H9 (cell line): Measurements from ENCODE around the gene WDR73. TPM values are rescaled to one million over a fixed set of nuclear protein-coding genes. Genes with fewer than 3 reads are reported as not detected.

Source experiments
- DNase-seq: peaks from one replicate; pipeline ENCODE4 v3.0.0-alpha.2; 2017
- H2AFZ ChIP-seq: one replicate; pipeline ENCODE4 v1.6.1; 2013; ENCODE audit warnings: mild to moderate bottlenecking, low read length, control low read depth, moderate library complexity
- H2AK5ac ChIP-seq: 2 replicates; pipeline ENCODE4 v1.6.1; 2013; ENCODE audit warnings: low read length, control low read depth, mixed read lengths; ENCODE audit not compliant: insufficient read length
- H2BK120ac ChIP-seq: one replicate; pipeline ENCODE4 v1.6.1; 2013; ENCODE audit warnings: low read depth, mild to moderate bottlenecking, low read length, control low read depth, inconsistent platforms; ENCODE audit not compliant: poor library complexity, severe bottlenecking
- H2BK12ac ChIP-seq: 2 replicates; pipeline ENCODE4 v1.6.1; 2013; ENCODE audit warnings: low read length, control low read depth, mixed read lengths, low read depth; ENCODE audit not compliant: insufficient read length
- H2BK15ac ChIP-seq: 2 replicates; pipeline ENCODE4 v1.6.1; 2013; ENCODE audit warnings: low read depth, low read length, control low read depth
- H2BK20ac ChIP-seq: one replicate; pipeline ENCODE4 v1.6.1; 2013; ENCODE audit warnings: low read depth, mild to moderate bottlenecking, low read length, control low read depth, inconsistent platforms; ENCODE audit not compliant: poor library complexity, severe bottlenecking
- H2BK5ac ChIP-seq: 2 replicates; pipeline ENCODE4 v1.6.1; 2013; ENCODE audit warnings: low read length, control low read depth, mixed read lengths; ENCODE audit not compliant: insufficient read length
- H3K14ac ChIP-seq: 2 replicates; pipeline ENCODE4 v1.6.1; 2013; ENCODE audit warnings: low read length, control low read depth; ENCODE audit not compliant: insufficient read depth
- H3K18ac ChIP-seq: 2 replicates; pipeline ENCODE4 v1.6.1; 2013; ENCODE audit warnings: low read depth, mild to moderate bottlenecking, mixed read lengths, low read length, control low read depth; ENCODE audit not compliant: insufficient read length
- H3K23ac ChIP-seq: 2 replicates; pipeline ENCODE4 v1.6.1; 2013; ENCODE audit warnings: low read length, control low read depth, mixed read lengths, low read depth; ENCODE audit not compliant: insufficient read length
- H3K23me2 ChIP-seq: 2 replicates; pipeline ENCODE4 v1.6.1; 2013; ENCODE audit warnings: low read depth, mild to moderate bottlenecking, mixed read lengths, low read length, control low read depth; ENCODE audit not compliant: insufficient read length, poor library complexity, severe bottlenecking
- H3K27ac ChIP-seq: 2 replicates; pipeline ENCODE4 v1.5.1; 2013; ENCODE audit warnings: low read length, control low read depth, mixed read lengths, low read depth; ENCODE audit not compliant: insufficient read length
- H3K27me3 ChIP-seq: 2 replicates; pipeline ENCODE4 v1.6.1; 2013; ENCODE audit warnings: low read length, control low read depth, inconsistent platforms; ENCODE audit not compliant: insufficient read depth
- H3K4ac ChIP-seq: 2 replicates; pipeline ENCODE4 v1.6.1; 2013; ENCODE audit warnings: low read depth, mild to moderate bottlenecking, control low read depth, inconsistent platforms, low read length, moderate library complexity
- H3K4me1 ChIP-seq: 2 replicates; pipeline ENCODE4 v1.6.1; 2013; ENCODE audit warnings: low read length, control low read depth, inconsistent platforms; ENCODE audit not compliant: insufficient read depth
- H3K4me2 ChIP-seq: 2 replicates; pipeline ENCODE4 v1.6.1; 2013; ENCODE audit warnings: low read length, control low read depth, mixed read lengths; ENCODE audit not compliant: insufficient read length, insufficient read depth
- H3K56ac ChIP-seq: 2 replicates; pipeline ENCODE4 v1.6.1; 2013; ENCODE audit warnings: low read depth, mild to moderate bottlenecking, mixed read lengths, low read length, control low read depth; ENCODE audit not compliant: insufficient read length
- H3K79me1 ChIP-seq: 2 replicates; pipeline ENCODE4 v1.6.1; 2013; ENCODE audit warnings: low read depth, mild to moderate bottlenecking, moderate library complexity, low read length, control low read depth, inconsistent platforms; ENCODE audit not compliant: insufficient read depth, poor library complexity, severe bottlenecking
- H3K79me2 ChIP-seq: 2 replicates; pipeline ENCODE4 v1.6.1; 2013; ENCODE audit warnings: low read length, control low read depth, inconsistent platforms; ENCODE audit not compliant: insufficient read depth
- H3K9ac ChIP-seq: 2 replicates; pipeline ENCODE4 v1.6.1; 2013; ENCODE audit warnings: low read length, control low read depth, mixed read lengths; ENCODE audit not compliant: insufficient read length; ENCODE audit errors: extremely low read depth
- H3K9me3 ChIP-seq: one replicate; pipeline ENCODE4 v1.6.1; 2013; ENCODE audit warnings: low read depth, low read length, inconsistent platforms; ENCODE audit not compliant: control insufficient read depth
- H3T11ph ChIP-seq: one replicate; pipeline ENCODE4 v1.6.1; 2013; ENCODE audit warnings: mild to moderate bottlenecking, low read length, control low read depth, inconsistent platforms
- H4K20me1 ChIP-seq: one replicate; pipeline ENCODE4 v1.6.1; 2013; ENCODE audit not compliant: control insufficient read depth, insufficient read length, insufficient read depth
- H4K5ac ChIP-seq: 2 replicates; pipeline ENCODE4 v1.6.1; 2013; ENCODE audit warnings: low read depth, mild to moderate bottlenecking, mixed read lengths, low read length, control low read depth; ENCODE audit not compliant: insufficient read length
- H4K8ac ChIP-seq: replicated peaks from 2 replicates; pipeline ENCODE4 v1.6.1; 2013; ENCODE audit warnings: low read length, control low read depth, mixed read lengths, low read depth; ENCODE audit not compliant: insufficient read length
- H4K91ac ChIP-seq: 2 replicates; pipeline ENCODE4 v1.6.1; 2013; ENCODE audit warnings: low read depth, mild to moderate bottlenecking, moderate library complexity, mixed read lengths, low read length, control low read depth; ENCODE audit not compliant: insufficient read length
- H3K27ac Mint-ChIP-seq, 3 experiments: 2 replicates in 2 of 3; 3 replicates in 1 of 3; pipeline ENCODE4 v1.8.0; 2020 to 2021; ENCODE audit warnings: mixed read lengths in 3 of 3, mild to moderate bottlenecking in 1 of 3, moderate library complexity in 1 of 3
- H3K27me3 Mint-ChIP-seq: 2 replicates; pipeline ENCODE4 v1.8.0; 2021; ENCODE audit warnings: low read depth, mild to moderate bottlenecking, moderate library complexity, mixed read lengths
- H3K36me3 Mint-ChIP-seq, 3 experiments: 2 replicates in 2 of 3; 3 replicates in 1 of 3; pipeline ENCODE4 v1.8.0; 2020 to 2021; ENCODE audit warnings: low read depth in 3 of 3, mixed read lengths in 3 of 3; ENCODE audit not compliant: insufficient read depth in 1 of 3
- H3K4me1 Mint-ChIP-seq, 2 experiments: 2 replicates each; pipeline ENCODE4 v1.8.0; 2020; ENCODE audit warnings: mixed read lengths in 2 of 2
- H3K4me3 Mint-ChIP-seq, 2 experiments: 2 replicates in 1 of 2; 3 replicates in 1 of 2; pipeline ENCODE4 v1.8.0; 2020 to 2021; ENCODE audit warnings: mild to moderate bottlenecking in 2 of 2, mixed read lengths in 2 of 2, moderate library complexity in 1 of 2
- H3K9me3 Mint-ChIP-seq, 2 experiments: 2 replicates in 1 of 2; 3 replicates in 1 of 2; pipeline ENCODE4 v1.8.0; 2020; ENCODE audit warnings: mild to moderate bottlenecking in 2 of 2, mixed read lengths in 2 of 2, moderate library complexity in 1 of 2
- WGBS: extraction: QIAGEN DNeasy Blood & Tissue Kit; methylation state at CpG from one replicate; pipeline ENCODE4 v1.1.7; 2013; ENCODE audit warnings: missing lambda C conversion rate, low lambda C conversion rate, mixed read lengths; ENCODE audit not compliant: insufficient read length; ENCODE audit errors: extremely low coverage; 5-methylcytosine and 5-hydroxymethylcytosine counted together
- total RNA-seq: library from RNA; stranded (reverse); gene quantifications from 2 replicates; pipeline ENCODE4 v1.2.1, GENCODE V29; 2021
- TF ChIP-seq, protein P1 (sequence below): fragments of 200-600 bp; sonication (generic); conservative IDR thresholded peaks from 3 replicates; pipeline ENCODE4 v1.8.0; 2021; ENCODE audit warnings: antibody characterized with exemption, mild to moderate bottlenecking

The WDR73 gene
- total RNA-seq, 1 experiment from 2014 or later, result 41.6 TPM

DNA sequence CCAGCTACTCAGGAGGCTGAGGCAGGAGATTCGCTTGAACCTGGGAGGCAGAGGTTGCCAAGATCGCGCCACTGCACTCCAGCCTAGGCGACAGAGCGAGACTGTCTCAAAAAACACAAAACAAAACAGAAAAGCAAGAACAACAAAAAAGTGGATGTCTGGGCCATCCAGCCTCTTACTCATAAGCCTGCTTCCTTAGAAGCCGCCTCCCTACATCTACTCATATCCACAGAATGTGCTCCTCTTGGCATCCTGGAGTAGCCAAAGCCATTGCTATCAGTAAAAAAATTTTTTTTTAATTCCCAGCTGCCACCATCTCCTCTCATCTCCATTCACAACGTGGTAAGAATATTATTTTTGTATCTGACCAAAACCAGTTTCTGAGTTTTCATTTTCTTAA, 42.5 kb downstream of the WDR73 start:
- Histone ChIP-seq H3K4ac (no peak overlapping the region), H3K9me3 (no peaks in the 10 kb centered on the region), H3K23me2 (no peaks in the 10 kb centered on the region), H2AK5ac (no peak overlapping the region), H2AFZ (no peak overlapping the region), H4K5ac (no peak overlapping the region), H3K27ac (no peak overlapping the region), H3T11ph (no peak overlapping the region), H2BK15ac (no peak overlapping the region), H4K91ac (no peak overlapping the region), H2BK12ac (no peak overlapping the region), H2BK120ac (no peak overlapping the region), H3K4me1 (peaks cover 4% of the 10 kb centered on the region; the same call in 1 of the 2 replicates), H3K56ac (no peak overlapping the region), H4K20me1 (no peaks in the 10 kb centered on the region), H3K14ac (no peak overlapping the region), H3K23ac (no peak overlapping the region), H3K27me3 (no peaks in the 10 kb centered on the region), H2BK5ac (no peak overlapping the region), H3K4me2 (no peak overlapping the region), H3K79me1 (peaks cover 2% of the 10 kb centered on the region), H3K18ac (no peak overlapping the region), H2BK20ac (no peak overlapping the region), H3K79me2 (peaks cover 37% of the 10 kb centered on the region; the same call in 1 of the 2 replicates), H3K9ac (no peak overlapping the region), H4K8ac (no peak overlapping the region)
- Mint-ChIP-seq H3K9me3 (peaks cover 0 to 6% of the 10 kb centered on the region in 2 experiments; a peak in 3 of 5 replicates), H3K4me1 (peaks cover 21 to 40% of the 10 kb centered on the region in 2 experiments), H3K36me3 (peaks cover 26 to 67% (median 56%) of the 10 kb centered on the region in 3 experiments), H3K27me3 (peaks cover 14% of the 10 kb centered on the region), H3K27ac (no peak overlapping the region; a peak in 1 of 7 replicates), H3K4me3 (no peak overlapping the region)
- no CpG with 5 or more reads among the region's 7 CpGs for WGBS
- TF ChIP-seq, protein P1, sequence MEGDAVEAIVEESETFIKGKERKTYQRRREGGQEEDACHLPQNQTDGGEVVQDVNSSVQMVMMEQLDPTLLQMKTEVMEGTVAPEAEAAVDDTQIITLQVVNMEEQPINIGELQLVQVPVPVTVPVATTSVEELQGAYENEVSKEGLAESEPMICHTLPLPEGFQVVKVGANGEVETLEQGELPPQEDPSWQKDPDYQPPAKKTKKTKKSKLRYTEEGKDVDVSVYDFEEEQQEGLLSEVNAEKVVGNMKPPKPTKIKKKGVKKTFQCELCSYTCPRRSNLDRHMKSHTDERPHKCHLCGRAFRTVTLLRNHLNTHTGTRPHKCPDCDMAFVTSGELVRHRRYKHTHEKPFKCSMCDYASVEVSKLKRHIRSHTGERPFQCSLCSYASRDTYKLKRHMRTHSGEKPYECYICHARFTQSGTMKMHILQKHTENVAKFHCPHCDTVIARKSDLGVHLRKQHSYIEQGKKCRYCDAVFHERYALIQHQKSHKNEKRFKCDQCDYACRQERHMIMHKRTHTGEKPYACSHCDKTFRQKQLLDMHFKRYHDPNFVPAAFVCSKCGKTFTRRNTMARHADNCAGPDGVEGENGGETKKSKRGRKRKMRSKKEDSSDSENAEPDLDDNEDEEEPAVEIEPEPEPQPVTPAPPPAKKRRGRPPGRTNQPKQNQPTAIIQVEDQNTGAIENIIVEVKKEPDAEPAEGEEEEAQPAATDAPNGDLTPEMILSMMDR, result no peak
- DNase-seq, result no peak
